ENCODE data around the gene GAREM2.
"Not testable (repeated sequence)": the region's sequence is repeated elsewhere in the genome, so short reads cannot be mapped to it uniquely, and the experiment has no call there.

The GAREM2 gene

DNA sequence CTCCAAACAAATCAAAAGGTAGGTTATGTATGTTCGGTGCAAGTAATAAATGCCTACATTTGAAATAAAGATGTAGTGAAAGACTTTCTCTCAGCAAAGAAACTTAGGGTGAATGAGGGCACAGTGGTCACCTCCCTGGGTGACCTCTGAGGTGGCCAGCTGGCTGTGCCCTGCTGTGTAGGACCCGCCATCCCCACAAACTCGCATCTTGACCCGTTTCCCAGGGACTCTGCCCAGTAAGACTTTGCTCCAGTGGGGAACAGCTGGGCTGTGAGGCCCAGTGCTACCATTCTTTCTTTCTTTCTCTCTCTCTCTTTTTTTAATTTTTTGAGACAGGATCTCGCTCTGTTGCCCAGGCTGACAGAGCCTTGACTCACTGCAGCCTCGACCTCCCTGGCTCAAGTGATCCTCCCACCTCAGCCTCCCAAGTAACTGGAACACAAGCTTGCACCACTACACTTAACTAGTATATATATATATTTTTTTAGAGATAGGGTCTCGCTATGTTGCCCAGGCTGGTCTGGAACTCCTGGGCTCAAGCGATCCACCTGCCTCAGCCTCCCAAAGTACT is 8.2 kb upstream of the GAREM2 start:
- TF ChIP-seq, protein P1, sequence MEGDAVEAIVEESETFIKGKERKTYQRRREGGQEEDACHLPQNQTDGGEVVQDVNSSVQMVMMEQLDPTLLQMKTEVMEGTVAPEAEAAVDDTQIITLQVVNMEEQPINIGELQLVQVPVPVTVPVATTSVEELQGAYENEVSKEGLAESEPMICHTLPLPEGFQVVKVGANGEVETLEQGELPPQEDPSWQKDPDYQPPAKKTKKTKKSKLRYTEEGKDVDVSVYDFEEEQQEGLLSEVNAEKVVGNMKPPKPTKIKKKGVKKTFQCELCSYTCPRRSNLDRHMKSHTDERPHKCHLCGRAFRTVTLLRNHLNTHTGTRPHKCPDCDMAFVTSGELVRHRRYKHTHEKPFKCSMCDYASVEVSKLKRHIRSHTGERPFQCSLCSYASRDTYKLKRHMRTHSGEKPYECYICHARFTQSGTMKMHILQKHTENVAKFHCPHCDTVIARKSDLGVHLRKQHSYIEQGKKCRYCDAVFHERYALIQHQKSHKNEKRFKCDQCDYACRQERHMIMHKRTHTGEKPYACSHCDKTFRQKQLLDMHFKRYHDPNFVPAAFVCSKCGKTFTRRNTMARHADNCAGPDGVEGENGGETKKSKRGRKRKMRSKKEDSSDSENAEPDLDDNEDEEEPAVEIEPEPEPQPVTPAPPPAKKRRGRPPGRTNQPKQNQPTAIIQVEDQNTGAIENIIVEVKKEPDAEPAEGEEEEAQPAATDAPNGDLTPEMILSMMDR (IDR thresholded peaks at IDR 0.05; ENCODE audit: low read depth, low read length): no peak
- H3K36me3 ChIP-seq: no peaks in the 10 kb centered on the region
- no peaks in the 10 kb centered on the region for H3K27me3 ChIP-seq (ENCODE audit: insufficient read depth, low read depth, severe bottlenecking)
- no peak for DNase-seq
- no peak overlapping the region for H3K4me3 ChIP-seq (ENCODE audit: low read depth, low read length)
- no peak overlapping the region for H3K27ac ChIP-seq
- H3K9me3 ChIP-seq (ENCODE audit: severe bottlenecking): no peaks in the 10 kb centered on the region

DNA sequence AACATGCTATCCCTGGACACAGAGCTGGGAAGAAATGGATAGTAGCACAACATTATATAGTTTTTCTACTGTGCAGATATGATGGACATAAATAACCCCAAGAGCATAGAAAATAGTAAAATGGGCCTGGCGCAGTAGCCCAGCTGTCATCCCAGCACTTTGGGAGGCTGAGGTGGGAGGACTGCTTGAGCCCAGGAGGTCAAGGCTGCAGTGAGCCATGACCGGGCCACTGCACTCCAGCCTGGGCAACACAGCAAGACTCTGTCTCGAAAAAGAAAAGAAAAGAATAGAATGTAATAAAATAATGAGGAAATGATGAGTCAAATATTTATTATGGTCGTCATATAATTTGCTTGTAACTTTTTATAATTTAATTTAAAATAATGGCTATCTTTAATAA is 7.5 kb upstream of the GAREM2 start:
- no peaks in the 10 kb centered on the region for H3K9me3 ChIP-seq (ENCODE audit: severe bottlenecking)
- H3K36me3 ChIP-seq: no peaks in the 10 kb centered on the region
- DNase-seq: no peak
- no peak overlapping the region for H3K4me3 ChIP-seq (ENCODE audit: low read depth, low read length)
- H3K27ac ChIP-seq: no peak overlapping the region
- no peaks in the 10 kb centered on the region for H3K27me3 ChIP-seq (ENCODE audit: insufficient read depth, low read depth, severe bottlenecking)
- TF ChIP-seq, protein P1 (IDR thresholded peaks at IDR 0.05; ENCODE audit: low read depth, low read length): no peak

DNA sequence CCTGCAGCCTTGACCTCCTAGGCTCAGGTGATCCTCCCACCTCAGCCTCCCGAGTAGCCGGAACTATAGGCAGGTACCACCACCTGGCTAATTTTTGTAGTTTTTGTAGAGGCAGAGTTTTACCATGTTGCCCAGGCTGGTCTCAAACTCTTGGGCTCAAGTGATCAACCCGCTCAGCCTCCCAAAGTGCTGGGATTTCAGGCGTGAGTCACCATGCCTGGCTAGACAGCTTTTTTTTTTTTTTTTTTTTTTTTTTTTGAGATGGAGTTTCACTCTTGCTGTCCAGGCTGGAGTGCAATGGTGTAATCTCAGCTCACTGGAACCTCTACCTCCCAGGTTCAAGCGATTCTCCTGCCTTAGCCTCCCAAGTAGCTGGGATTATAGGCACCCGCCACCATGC is 6.3 kb upstream of the GAREM2 start:
- H3K9me3 ChIP-seq (ENCODE audit: severe bottlenecking); H3K4me3 ChIP-seq (ENCODE audit: low read depth, low read length); H3K27ac ChIP-seq; H3K36me3 ChIP-seq; DNase-seq; H3K27me3 ChIP-seq (ENCODE audit: insufficient read depth, low read depth, severe bottlenecking): not testable (repeated sequence)

DNA sequence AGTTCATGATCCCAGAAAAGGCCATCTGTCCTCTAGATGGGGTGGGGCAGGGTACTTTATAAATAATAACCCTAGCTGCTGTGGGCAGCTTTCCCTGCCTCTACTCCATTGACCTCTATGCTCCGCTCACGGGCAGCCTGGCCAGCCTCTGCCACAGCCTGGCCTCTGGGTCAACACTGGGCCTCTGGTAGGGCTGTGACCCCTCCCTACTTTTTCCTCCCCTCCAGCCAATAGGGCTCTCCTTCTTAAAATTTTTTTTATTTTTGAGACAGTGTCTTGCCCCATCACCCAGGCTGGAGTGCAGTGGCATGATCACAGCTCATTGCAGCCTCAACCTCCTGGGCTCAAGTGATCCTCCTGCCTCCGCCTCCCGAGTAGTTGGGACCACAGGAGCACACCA is 4.1 kb upstream of the GAREM2 start:
- H3K27me3 ChIP-seq (ENCODE audit: insufficient read depth, low read depth, severe bottlenecking): no peaks in the 10 kb centered on the region
- no peak for DNase-seq
- H3K4me3 ChIP-seq (ENCODE audit: low read depth, low read length): no peak overlapping the region
- no peaks in the 10 kb centered on the region for H3K9me3 ChIP-seq (ENCODE audit: severe bottlenecking)
- TF ChIP-seq, protein P1 (IDR thresholded peaks at IDR 0.05; ENCODE audit: low read depth, low read length): no peak
- H3K27ac ChIP-seq: no peak overlapping the region
- H3K36me3 ChIP-seq: no peaks in the 10 kb centered on the region

DNA sequence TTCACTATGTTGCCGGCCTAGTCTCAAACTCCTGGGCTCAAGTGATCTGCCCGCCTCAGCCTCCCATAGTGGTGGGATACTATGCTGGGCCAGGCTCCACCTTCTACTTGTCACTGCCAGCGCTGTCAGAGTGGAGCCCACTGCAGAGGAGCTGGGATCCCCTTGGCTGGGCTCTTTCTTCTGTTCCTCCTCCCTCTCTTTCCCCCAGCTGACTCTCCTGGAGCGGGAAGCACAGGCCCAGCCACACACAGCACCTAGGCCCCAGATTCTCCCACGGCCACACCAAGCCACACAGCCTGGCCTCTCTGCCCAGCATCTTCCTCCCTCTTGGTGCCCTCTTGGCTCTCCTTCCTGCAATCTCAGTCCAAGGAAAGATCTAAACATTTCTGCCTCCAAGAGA is 3.7 kb upstream of the GAREM2 start:
- no peak for DNase-seq
- Histone ChIP-seq H3K9me3 (ENCODE audit: severe bottlenecking) (no peaks in the 10 kb centered on the region), H3K27ac (no peak overlapping the region), H3K4me3 (ENCODE audit: low read depth, low read length) (no peak overlapping the region), H3K27me3 (ENCODE audit: insufficient read depth, low read depth, severe bottlenecking) (no peaks in the 10 kb centered on the region), H3K36me3 (no peaks in the 10 kb centered on the region)
- TF ChIP-seq, protein P1 (IDR thresholded peaks at IDR 0.05; ENCODE audit: low read depth, low read length): no peak

DNA sequence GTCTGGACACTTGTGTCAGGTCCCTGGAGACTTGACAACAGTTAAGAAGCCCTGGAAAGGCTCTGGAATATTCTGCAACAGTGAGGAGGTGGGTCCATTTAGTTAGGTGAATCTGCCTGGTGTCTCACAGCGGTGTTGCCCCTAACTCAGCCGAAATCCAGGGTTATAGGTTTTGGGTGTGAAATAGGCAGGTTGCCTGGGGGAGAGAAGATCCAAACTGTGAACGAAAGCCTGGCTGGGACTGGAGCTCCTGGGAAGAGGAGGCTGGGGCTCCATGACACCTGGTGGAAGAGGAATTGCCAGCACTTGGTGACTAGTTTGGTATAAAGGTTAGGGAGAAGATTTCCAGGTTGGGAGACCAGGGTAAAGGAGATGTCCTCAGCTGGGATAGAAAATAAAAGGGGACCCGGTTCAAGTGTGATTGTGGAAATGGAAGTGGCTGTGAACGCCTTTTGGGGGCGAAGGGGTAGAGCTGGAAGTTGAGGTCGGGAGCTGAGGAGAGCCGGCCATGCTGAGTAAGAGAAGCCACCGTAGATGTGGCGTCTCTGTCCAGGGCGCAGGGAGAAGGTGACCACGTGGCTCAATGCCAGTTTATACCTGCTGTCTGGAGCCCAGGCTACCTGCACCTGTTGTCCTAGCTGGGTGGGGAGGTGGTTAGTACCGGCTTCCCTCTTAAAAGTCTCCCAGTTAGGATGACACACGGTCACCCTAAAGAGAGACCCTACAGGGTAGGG is 3.0 kb upstream of the GAREM2 start:
- Histone ChIP-seq H3K9me3 (ENCODE audit: severe bottlenecking) (no peaks in the 10 kb centered on the region), H3K4me3 (ENCODE audit: low read depth, low read length) (no peak overlapping the region), H3K27me3 (ENCODE audit: insufficient read depth, low read depth, severe bottlenecking) (no peaks in the 10 kb centered on the region), H3K27ac (no peak overlapping the region), H3K36me3 (no peaks in the 10 kb centered on the region)
- TF ChIP-seq, protein P1 (IDR thresholded peaks at IDR 0.05; ENCODE audit: low read depth, low read length): no peak
- DNase-seq: no peak

All from WERI-Rb-1 (cell line).